ENCODE measurements around the gene RABEP2.
"Not testable (repeated sequence)": the region's sequence is repeated elsewhere in the genome, so short reads cannot be mapped to it uniquely, and the experiment has no call there.

Gene RABEP2

GRCh38 chr16:28924762-28925385 lies at the start of gene RABEP2:
Gene RABEP2, minus strand, starts transcription at chr16:28925238. Its CDS starts 75 bp downstream, at chr16:28925163.
- DNase-seq, result peak; percentile 93

GRCh38 chr16:28974437-28975157 lies 49.6 kb upstream of the RABEP2 start, which contains the start of gene SPNS1:
Gene SPNS1, plus strand, starts transcription at chr16:28974778. Its CDS starts 374 bp downstream, at chr16:28975152.
- DNase-seq, result peak; percentile 97

GRCh38 chr16:28974007-28974436 lies 49.0 kb upstream of the RABEP2 start:
- peak; percentile 86 for DNase-seq

GRCh38 chr16:28969696-28970095 lies 44.7 kb upstream of the RABEP2 start:
- not testable (repeated sequence) for DNase-seq

GRCh38 chr16:28967156-28967555 lies 42.1 kb upstream of the RABEP2 start:
- no peak for DNase-seq

GRCh38 chr16:28964496-28964895 lies 39.5 kb upstream of the RABEP2 start:
- DNase-seq, result no peak

- DNase-seq, result no peak
Measured at GRCh38 chr16:28964072-28964471, 39.0 kb upstream of the RABEP2 start.

- no peak for DNase-seq
Measured at GRCh38 chr16:28958836-28959235, 33.8 kb upstream of the RABEP2 start.

- no peak for DNase-seq
Measured at GRCh38 chr16:28958216-28958615, 33.2 kb upstream of the RABEP2 start.

GRCh38 chr16:28951410-28951943 lies 26.4 kb upstream of the RABEP2 start:
- DNase-seq, result peak; percentile 42

- peak; percentile 100 for DNase-seq
Measured at GRCh38 chr16:28950648-28951409, 25.8 kb upstream of the RABEP2 start, which contains the start of gene NFATC2IP. Gene NFATC2IP, plus strand, starts transcription at chr16:28950937. Its CDS starts 75 bp downstream, at chr16:28951012.

GRCh38 chr16:28946681-28947080 lies 21.6 kb upstream of the RABEP2 start:
- DNase-seq, result no peak

GRCh38 chr16:28943281-28943680 lies 18.2 kb upstream of the RABEP2 start:
- peak; percentile 96 for DNase-seq

GRCh38 chr16:28939825-28940224 lies 14.8 kb upstream of the RABEP2 start:
- not testable (repeated sequence) for DNase-seq

- DNase-seq, result no peak
Measured at GRCh38 chr16:28938721-28939120, 13.7 kb upstream of the RABEP2 start.

GRCh38 chr16:28937222-28937876 lies 12.3 kb upstream of the RABEP2 start:
- DNase-seq, result peak; percentile 11

- no peak for DNase-seq
Measured at GRCh38 chr16:28936784-28937155, 11.7 kb upstream of the RABEP2 start.

- peak; percentile 53 for DNase-seq
Measured at GRCh38 chr16:28935924-28936783, 11.1 kb upstream of the RABEP2 start.

- DNase-seq, result no peak
Measured at GRCh38 chr16:28935346-28935745, 10.3 kb upstream of the RABEP2 start.

GRCh38 chr16:28933171-28933570 lies 8.1 kb upstream of the RABEP2 start:
- no peak for DNase-seq

GRCh38 chr16:28932339-28933141 lies 7.5 kb upstream of the RABEP2 start:
- DNase-seq, result peak; percentile 83
